Non-pigmented ciliary epithelial cell (primary cell): ENCODE results near the gene GPHN.
A peak's percentile ranks its signal among the peaks of the same experiment; 100 is the strongest.

Source experiments
- DNase-seq: peaks from one replicate; pipeline ENCODE4 v3.0.0-alpha.2; 2010; ENCODE audit warnings: low read depth

GPHN gene

GRCh38 chr14:66600416-66600815 lies 92.5 kb downstream of the GPHN start:
- peak; percentile 67 for DNase-seq

GRCh38 chr14:66601932-66602578 lies 94.1 kb downstream of the GPHN start:
- DNase-seq = no peak

DNA sequence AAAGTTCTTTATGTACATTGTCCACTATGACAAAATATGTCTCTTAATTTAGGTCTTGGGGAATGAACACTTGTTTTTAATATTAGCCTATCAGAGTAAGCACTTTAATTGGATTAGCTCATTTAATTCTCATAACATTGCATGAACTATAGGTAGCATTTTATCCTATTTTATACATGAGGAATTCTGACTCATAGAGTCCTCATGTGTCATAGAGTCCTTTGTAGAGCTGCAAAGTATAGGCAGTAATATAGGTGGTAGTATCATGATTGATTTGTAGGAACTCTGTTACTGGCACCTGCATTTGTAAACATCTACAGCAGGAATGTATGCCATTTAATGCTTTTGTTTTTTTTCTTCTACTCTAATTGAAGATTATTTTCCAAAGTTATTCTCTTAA lies 96.0 kb downstream of the GPHN start:
- DNase-seq = no peak

- DNase-seq = no peak
Measured at GRCh38 chr14:66606826-66607225, 98.9 kb downstream of the GPHN start.

GRCh38 chr14:66610154-66610563 lies 102.2 kb downstream of the GPHN start:
- DNase-seq = no peak

DNA sequence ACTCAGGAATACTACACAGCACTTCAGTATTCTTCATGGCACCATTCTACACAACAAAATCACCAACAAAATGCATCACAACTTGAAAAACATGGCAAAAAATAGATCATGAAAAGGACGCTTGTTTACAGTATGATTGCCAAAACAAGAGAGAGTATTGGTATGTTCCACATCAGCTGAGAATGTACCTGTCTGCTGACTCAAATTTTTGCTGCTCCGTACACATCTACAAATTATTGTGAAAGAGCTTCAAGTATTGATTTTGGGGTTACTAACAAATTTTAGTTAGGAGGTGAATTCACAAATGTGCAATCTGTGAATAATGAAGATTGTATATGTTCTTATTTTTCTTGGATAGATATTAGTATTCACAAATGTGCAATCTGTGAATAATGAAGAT lies 105.4 kb downstream of the GPHN start:
- no peak for DNase-seq

DNA sequence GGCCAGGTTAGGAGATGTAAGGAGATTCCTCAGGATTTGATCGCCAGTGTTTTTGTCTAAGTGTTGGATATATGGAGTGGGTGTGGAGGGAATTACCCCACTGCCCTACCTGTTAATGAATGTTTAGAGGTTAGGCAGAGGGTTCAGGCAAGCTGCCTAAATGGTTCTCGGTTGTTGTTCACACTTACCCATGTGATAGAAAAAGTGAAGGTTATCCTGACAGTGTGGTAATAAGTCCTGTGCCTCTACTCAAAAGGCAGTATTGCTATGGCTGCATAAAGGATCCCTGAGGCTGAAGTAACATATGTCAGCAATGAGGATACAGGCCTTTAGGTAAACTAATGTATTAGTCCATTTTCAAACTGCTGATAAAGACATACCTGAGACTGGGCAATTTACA lies 112.0 kb downstream of the GPHN start:
- no peak for DNase-seq

- no peak for DNase-seq
Measured at GRCh38 chr14:66623838-66624237, 115.9 kb downstream of the GPHN start.

GRCh38 chr14:66624336-66624937 lies 116.5 kb downstream of the GPHN start:
- no peak for DNase-seq

GRCh38 chr14:66628636-66629035 lies 120.7 kb downstream of the GPHN start:
- DNase-seq = no peak

DNA sequence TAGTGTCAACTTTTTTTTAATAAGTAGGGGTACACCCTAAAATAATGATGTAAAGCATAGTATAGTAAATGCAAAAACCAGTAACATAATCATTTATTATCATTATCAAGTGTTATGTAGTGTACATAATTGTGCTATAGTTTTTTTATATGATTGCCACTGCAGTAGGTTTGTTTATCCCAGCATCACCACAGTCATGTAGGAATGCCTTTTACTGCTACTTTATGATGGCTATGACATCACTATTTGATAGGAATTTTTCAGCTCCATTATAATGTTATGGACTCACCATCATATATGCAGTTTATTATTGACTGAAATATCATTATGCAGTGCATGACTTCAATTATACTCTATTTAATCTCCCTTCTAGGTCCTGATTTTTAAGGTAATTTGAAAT lies 121.6 kb downstream of the GPHN start:
- DNase-seq = no peak

DNA sequence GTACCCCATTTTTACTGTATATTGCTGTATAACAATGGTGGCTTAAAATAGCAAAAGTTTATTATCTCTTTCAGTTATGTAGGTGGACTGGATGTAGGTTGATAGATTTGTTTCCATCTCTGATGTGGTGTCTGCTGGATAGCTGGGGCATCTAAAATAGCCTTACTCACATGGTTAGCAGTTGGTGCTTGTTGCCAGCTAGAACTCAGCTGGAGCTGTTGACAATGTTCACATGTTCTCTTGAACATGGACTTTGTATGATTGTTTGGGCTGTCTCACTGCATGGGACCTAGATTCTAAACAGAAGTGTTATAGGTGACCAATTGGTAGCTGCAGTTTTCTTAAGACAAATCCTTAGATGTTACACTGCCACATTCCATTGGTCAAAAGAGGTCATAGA lies 126.9 kb downstream of the GPHN start:
- no peak for DNase-seq

DNA sequence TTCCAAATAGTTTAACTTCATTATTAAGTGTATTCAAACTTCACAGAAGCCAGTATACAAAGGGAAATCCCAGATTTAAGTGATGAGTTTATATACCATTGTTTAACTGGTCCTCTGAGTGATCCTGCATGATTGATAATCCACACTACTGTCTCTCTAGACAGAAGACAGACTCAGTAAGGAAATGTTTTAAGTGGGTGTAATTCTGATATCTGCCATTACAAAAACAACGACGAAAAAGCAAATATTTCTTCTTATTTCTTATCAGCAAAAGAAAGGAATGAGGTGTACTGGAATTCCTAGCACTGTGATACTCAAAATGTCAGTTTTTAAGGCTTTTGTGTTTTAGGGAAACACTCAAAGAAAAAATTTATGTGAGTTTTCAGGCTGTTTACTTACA lies 127.5 kb downstream of the GPHN start:
- no peak for DNase-seq

DNA sequence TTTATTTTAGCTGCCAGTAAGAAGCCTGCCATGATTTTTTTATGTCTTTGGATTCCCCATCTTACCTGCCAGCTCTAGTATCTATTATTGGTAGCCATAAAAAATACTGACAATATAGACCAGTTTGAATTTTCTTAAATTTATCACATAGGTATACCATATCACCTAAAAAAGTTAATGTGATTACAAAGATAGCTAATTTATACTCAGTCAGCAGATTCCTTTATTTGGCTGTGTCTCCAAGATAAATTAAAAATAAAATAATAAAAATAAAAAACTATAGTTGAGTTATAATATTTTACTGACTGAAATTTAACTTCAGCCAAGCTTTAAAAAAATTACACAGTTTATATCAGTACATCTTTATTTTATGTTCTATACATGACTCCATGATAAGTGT lies 128.3 kb downstream of the GPHN start:
- no peak for DNase-seq

DNA sequence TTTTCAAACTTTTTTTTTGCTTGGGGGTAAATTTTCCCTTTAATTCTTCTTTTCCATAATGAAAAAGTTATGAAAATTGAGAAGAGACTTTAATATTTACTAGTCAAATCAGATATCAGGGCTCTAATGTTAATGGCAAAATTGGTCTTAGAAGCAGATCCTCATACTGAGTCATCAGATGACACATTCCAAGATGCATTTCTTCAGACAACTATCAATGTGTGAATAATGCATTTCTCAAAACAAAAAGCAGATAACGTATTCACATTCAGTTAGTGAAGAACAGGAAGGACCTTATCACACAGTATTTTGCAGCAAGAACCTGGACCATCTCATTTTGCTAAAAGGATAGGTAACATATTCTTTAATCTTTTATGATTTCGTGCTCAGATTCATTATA lies 130.7 kb downstream of the GPHN start:
- DNase-seq = no peak

GRCh38 chr14:66641861-66642635 lies 134.1 kb downstream of the GPHN start:
- no peak for DNase-seq

- no peak for DNase-seq
Measured at GRCh38 chr14:66643344-66643743, 135.4 kb downstream of the GPHN start.

DNA sequence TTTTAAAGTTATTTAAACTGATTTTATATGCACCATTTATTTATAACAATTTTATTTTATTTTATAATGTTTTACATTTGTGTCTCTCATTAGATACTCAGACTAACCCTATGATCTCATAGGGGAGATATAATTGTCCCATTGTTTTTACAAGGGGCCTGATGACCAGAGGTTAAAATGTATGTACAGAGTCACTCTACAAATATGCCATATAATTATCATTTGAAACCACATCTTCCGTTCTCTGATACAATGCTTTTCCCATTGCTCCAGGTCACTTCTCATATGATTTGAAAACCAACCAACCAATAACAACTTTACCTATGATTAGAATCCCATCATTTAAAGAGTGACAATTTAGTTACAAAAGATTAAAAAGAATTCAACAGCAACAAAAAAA lies 137.8 kb downstream of the GPHN start:
- no peak for DNase-seq

DNA sequence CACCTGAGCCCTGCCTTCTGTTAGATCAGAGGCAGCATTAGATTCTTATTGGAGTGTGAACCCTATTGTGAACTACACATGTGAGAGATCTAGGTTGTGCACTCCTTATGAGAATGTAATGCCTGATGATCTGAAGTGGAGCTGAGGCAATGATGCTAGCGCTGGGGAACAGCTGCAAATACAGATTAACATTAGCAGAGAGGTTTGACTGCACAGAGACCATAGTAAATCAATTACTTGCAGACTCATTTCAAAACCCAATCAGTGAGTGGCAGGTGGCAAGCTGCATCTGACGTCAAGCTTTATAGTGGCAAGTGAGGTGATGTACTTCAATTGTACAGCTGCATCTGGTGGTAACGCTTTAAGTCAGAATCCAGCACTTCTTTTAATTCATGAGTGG lies 141.6 kb downstream of the GPHN start:
- DNase-seq = no peak

DNA sequence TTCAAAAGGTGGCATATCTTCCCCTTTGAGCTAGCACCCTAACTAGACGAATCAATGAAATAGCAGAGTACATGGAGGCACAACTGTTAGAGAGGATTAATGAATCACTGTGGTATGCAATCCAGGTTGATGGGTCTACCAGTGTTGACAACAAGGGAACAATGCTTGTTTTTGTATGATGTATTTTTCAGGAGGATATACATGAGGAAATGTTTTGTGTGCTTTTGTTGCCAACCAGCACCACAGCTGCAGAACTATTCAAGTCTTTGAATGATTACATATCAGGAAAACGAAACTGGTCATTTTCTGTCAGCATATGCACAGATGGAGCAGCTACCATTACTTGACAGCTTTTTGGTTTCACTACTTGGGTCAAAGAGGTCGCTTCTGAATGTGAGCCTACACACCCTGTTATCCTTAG lies 142.6 kb downstream of the GPHN start:
- DNase-seq = no peak

DNA sequence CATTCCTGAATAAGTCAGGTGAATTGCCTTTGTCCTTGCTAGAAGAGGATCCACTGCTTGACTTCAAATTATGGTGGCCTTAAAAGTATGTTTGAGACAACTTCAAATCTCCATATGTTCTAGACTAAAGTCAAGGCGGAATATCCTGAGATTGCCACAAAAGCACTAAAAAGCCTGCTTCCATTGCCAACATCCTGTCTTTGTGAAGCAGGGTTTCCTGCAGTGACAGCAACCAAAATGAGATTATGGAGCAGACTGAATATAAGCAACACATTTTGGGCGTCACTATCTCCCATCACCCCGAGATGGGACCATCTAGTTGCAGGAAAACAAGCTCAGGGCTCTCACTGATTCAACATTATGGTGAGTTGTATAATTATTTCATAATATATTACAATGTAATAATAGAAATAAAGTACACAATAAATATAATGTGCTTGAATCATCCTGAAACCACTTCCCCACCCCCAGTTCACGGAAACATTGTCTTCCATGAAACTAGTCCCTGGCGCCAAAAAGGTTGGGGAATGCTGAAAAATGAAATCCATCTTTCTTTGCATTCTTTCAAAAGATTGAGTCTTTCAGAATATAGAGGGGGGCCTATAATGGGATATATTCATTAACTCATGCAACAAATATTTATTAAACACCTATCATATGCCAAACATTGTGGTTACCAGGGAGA lies 143.7 kb downstream of the GPHN start:
- no peak for DNase-seq

DNA sequence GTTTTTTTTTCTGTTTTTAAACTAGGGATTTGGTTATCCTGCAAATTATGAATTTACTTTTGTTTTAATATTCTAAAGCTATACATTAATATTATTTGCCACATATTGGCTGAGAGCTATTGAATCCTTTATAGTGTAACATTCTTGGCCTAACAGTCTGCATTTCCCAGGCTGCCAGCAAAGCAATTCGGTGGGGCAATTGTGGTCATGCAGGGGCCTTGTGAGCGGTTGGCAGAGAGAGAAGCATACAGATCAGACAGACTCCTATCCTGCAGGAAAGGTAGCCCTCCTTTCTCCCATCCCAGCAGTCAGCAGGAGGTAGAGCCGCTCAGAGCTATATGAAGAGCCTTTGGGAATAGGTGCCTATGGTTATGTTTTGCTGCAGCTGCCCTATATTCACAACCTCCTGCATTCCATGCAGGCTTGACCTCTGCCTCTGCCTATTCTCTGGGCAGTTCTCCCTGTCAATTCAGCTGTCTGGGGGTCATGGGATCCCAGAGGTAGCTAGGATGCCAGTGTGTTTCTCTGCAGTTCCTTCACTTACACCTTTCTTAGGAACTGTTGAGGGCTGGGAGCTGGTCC lies 144.7 kb downstream of the GPHN start:
- no peak for DNase-seq

DNA sequence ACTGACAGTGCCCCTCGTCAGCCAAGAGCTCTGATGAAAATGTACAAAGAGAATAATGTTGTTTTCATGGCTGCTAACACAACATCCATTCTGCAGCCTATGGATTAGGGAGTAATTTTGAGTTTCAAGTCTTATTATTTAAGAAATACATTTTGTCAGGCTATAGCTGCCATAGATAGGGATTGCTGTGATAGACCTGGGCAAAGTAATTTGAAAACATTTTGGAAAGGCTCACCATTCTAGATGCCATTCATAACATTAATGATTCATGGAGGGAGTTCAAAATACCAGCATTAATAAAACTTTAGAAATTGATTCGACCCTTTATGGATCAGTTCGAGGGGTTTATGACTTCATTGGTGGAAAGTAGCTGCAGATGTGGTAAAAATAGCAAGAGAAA lies 149.8 kb downstream of the GPHN start:
- no peak for DNase-seq
